NT2/D1 (cell line): ENCODE data around the gene PPP1R12B.

Experiments used
- SUZ12 ChIP-seq: IDR thresholded peaks from 2 replicates; pipeline ENCODE4 v1.6.1; 2011; ENCODE audit not compliant: insufficient read length, insufficient read depth; ENCODE audit errors: extremely low read depth
- YY1 ChIP-seq: IDR thresholded peaks from 2 replicates; pipeline ENCODE4 v1.6.1; 2011; ENCODE audit not compliant: insufficient read length, insufficient read depth
- ZNF274 ChIP-seq: IDR thresholded peaks from 2 replicates; pipeline ENCODE4 v1.6.1; 2011; ENCODE audit warnings: mild to moderate bottlenecking, low read depth, low read length

DNA sequence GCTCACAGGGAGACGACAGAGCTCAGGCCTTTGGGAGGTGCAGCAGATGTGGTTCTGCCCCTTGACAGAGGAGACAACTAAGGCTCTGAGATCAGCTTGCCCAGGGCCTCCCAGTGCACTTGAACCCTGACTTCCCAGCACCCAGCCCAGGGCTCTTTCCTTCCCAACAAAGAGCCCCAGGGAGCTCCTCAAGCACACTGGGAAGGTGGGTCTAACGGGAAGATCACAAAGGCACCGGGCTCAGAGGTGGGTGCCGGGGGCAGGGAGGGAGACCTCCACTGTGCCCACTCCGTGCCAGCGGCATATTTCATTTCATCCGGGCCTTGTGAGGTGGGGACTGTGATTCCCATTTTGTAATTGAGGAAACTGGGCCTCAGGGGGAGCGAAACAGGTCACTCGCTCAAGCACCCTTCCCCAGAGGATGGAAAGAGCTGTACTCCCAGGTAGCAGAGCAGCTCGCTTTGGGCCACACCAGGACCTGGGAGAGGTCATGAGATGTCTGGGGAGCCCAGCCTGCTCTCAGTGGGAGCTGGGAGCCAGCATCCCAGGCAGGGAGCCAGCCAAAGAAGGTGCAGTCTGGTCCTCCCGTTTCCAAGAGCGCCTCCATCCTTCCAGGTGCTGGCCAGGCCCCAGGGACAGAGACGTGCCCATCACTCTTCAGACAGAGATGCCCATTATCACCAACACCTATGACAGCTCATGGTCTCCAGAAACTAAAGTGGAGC, 279.5 kb downstream of the PPP1R12B start:
- TF ChIP-seq ZNF274 (no peak), YY1 (no peak), SUZ12 (no peak)
